ENCODE measurements around the gene IKZF2.

The IKZF2 gene

DNA sequence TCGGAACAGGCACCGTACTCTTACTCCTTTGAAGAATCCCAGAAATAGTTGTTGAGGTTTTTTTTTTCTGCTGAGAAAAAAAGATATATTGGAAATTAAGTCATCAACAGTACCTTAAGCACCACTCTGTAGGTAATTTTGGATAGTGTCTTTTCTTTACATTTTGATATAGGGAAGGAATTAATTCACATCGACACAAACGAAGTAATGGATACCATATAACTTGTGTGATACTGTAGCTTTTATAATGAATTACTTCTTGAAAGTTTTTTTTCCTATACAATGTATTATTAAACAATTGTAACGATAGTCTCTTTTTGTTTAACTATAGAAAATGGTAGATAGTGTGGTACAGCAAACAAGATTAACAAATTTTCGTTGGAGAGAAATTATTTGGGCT, 1.5 kb upstream of the IKZF2 start:
- H3K27ac ChIP-seq: no peak overlapping the region; the same call in 1 of the 2 replicates
- TF ChIP-seq, protein P1, sequence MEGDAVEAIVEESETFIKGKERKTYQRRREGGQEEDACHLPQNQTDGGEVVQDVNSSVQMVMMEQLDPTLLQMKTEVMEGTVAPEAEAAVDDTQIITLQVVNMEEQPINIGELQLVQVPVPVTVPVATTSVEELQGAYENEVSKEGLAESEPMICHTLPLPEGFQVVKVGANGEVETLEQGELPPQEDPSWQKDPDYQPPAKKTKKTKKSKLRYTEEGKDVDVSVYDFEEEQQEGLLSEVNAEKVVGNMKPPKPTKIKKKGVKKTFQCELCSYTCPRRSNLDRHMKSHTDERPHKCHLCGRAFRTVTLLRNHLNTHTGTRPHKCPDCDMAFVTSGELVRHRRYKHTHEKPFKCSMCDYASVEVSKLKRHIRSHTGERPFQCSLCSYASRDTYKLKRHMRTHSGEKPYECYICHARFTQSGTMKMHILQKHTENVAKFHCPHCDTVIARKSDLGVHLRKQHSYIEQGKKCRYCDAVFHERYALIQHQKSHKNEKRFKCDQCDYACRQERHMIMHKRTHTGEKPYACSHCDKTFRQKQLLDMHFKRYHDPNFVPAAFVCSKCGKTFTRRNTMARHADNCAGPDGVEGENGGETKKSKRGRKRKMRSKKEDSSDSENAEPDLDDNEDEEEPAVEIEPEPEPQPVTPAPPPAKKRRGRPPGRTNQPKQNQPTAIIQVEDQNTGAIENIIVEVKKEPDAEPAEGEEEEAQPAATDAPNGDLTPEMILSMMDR (conservative IDR thresholded peaks at IDR 0.05): no peak

DNA sequence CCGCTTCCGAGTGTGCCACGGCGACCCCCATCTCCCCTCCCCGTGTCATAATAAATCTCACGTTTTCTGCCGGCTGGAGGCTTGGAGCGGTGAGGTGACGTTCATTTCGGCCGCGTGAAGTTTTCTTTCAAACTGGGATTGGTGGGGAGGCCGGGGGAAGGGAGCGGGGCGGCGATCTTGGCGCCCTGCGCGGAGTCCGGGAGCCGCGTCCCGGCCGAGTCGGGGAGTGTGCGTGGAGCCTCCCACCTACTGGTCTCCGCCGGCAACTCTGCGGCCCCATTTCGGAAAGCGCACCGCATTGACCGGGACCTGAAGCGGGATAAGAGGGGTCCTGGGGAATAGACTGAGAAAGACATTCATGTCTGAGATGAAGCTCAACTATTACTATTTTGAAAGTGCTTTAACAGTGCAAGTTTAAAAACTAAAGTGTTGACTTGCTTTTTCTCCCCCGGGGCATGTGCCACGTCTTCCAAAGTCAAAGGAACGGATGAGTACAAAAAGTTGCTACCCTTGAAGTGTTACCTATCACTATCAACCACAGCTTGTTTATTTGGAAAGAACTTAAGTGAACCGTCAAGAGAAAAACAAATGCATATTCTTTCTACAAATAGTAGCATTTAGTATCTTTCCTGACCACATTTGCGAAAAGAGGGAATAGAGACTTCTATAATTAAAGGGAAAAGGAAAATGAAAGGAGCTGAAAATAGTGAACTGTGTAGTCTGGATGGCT, 818 bp upstream of the IKZF2 start:
- H3K27ac ChIP-seq: peak overlapping the region; percentile 88
- TF ChIP-seq, protein P1 (conservative IDR thresholded peaks at IDR 0.05): peak; percentile 62

DNA sequence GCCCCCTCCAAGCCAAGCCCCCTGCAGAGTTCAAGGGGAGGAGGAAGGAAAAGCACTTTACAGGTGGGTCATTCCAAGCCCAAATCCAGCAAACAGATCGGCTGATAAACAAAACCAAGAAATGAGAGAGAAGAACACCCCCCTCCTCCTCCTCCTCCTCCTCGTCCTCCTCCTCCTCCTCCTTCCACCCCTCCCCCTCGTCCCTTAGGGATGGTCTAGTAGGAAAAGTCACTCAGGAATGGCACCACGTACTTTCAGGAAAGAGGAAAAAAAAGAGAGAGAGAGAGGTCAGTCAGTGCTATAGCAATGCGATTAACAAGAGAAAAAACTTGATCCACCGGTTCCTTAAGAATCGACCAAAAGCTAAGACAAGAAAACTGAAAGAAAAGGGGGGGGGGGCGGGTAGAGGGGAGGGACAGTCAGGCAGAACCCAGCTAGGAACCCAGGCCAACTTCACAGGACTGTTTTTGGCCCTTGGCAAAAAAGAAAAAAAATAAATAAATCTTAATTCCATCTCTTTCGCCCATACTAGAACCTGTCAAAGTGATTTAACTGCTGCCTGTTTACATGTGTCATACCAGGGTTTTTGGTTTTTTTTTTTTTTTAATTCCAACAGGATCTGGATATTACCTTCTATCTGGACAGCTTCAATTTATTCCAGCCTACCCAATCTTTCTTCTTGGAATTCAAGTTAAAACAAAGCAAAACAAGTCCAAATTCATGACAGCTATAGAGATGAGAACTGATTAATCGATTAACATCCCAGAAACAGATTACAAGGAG, 906 bp downstream of the IKZF2 start:
- H3K27ac ChIP-seq: peak overlapping the region; percentile 88
- TF ChIP-seq, protein P1 (conservative IDR thresholded peaks at IDR 0.05): no peak

DNA sequence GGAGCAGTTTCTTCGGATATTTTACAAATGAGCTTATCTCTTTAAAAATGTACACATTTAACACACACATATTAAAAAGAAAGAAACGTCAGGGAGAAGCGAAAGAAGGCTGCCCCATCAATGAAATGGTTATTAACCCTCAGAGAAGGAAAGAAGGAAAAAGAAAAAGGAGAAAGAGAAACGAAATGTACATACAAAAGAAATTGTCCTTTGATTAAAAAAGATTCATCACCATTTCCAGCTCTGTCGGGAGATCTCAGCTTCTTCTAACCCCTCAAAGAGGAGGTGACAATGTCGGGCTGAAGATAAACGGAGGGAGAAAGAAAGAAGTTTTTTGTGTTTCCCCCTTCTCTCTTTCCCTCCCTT, 1.5 kb downstream of the IKZF2 start:
- TF ChIP-seq, protein P1 (conservative IDR thresholded peaks at IDR 0.05): no peak
- H3K27ac ChIP-seq: peak overlapping the region; percentile 88

DNA sequence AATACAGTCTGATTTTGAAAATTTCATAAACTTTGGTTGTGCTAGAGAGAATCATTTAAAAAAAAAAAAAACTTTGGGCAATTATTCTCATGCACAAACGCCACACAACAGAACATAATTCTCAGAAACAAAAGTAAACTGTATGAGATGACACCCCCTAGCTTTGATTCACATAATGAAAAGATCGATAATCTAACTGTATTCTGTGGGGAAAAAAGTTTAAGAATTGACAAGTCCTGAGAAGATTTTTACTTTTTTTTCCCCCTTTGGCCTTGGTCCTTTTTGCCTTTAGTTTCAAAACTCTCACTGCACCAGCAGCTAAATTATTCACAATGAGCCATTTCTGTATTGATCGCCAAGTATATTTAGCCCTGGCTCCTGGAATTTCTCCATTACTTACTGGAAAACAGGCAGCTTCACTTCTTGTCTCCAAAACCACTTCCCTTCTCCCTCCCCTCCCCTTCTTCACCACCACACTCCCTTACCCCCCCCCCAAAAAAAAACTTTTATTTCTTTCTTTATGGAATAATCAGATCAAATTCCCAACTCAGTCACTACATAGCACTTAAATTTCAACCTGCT, 2.0 kb downstream of the IKZF2 start:
- TF ChIP-seq, protein P1 (conservative IDR thresholded peaks at IDR 0.05): no peak
- peak overlapping the region; percentile 88 for H3K27ac ChIP-seq

DNA sequence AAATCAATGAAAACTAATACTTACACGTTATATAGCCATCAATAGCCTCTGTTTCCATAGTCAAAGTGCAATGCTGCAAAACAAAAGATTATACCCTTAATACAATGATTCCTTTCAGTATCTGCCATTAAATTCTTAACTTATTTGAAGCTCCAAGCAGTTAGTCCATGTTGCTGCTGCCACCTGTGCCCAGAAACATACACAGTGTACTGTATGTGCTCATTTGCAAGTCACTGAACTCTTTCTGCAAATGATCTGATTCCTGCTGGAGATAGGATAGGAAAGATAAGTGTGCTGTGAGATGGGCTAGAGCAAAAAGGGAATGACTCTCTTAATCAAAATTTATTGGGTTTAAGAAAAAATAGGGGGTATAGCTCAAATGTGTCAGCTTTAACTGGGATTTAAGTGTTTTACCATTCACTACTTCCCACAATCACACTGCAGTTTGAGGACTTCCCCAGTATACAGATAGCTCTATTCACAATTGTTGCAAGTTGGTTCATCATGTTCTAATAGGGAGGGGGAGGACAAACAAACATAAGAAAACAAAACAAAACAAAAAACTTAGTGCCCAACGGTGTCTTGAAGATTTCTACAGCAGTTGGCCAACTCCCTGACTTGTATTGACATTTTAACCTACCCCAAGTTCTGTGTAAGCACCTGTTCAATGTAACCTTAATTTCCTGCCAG, 2.7 kb downstream of the IKZF2 start:
- TF ChIP-seq, protein P1 (conservative IDR thresholded peaks at IDR 0.05): no peak
- peak overlapping the region; percentile 88 for H3K27ac ChIP-seq

DNA sequence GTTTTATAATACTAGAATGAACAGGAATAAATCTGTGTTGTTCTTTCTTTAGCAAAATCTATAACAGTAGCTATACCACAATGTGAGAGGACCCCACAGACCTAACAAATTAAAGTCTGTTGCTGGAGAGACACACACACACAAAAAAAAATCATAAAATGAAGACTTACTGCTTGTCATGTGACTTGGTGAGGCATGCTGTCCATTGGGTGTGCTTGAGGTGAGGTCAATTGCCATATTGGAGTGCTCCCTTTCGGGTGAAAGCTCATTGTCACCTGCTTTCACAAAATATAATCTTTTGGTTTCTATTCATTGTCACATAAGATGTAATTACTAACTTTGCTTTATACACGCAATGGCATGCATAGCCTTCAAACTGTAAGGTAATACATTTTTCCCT, 3.9 kb downstream of the IKZF2 start:
- H3K27ac ChIP-seq: no peak overlapping the region
- TF ChIP-seq, protein P1 (conservative IDR thresholded peaks at IDR 0.05): no peak
